AG10803 (cell line): Measurements from ENCODE around the gene LAPTM5.

Source experiments
- DNase-seq: peaks from one replicate; pipeline ENCODE4 v3.0.0; 2010; ENCODE audit warnings: low read depth
- H3K4me3 ChIP-seq: 2 replicates; pipeline ENCODE4 v1.5.1; 2011; ENCODE audit warnings: mild to moderate bottlenecking, low read length, control low read depth
- TF ChIP-seq, protein P1 (sequence below): conservative IDR thresholded peaks from 2 replicates; pipeline ENCODE4 v1.5.1; 2011; ENCODE audit warnings: mild to moderate bottlenecking, low read length, control low read depth, inconsistent platforms

The LAPTM5 gene

GRCh38 chr1:30776097-30777059 is 18.8 kb upstream of the LAPTM5 start:
- TF ChIP-seq, protein P1, sequence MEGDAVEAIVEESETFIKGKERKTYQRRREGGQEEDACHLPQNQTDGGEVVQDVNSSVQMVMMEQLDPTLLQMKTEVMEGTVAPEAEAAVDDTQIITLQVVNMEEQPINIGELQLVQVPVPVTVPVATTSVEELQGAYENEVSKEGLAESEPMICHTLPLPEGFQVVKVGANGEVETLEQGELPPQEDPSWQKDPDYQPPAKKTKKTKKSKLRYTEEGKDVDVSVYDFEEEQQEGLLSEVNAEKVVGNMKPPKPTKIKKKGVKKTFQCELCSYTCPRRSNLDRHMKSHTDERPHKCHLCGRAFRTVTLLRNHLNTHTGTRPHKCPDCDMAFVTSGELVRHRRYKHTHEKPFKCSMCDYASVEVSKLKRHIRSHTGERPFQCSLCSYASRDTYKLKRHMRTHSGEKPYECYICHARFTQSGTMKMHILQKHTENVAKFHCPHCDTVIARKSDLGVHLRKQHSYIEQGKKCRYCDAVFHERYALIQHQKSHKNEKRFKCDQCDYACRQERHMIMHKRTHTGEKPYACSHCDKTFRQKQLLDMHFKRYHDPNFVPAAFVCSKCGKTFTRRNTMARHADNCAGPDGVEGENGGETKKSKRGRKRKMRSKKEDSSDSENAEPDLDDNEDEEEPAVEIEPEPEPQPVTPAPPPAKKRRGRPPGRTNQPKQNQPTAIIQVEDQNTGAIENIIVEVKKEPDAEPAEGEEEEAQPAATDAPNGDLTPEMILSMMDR: no peak
- no peak for DNase-seq
- no peak overlapping the region for H3K4me3 ChIP-seq

DNA sequence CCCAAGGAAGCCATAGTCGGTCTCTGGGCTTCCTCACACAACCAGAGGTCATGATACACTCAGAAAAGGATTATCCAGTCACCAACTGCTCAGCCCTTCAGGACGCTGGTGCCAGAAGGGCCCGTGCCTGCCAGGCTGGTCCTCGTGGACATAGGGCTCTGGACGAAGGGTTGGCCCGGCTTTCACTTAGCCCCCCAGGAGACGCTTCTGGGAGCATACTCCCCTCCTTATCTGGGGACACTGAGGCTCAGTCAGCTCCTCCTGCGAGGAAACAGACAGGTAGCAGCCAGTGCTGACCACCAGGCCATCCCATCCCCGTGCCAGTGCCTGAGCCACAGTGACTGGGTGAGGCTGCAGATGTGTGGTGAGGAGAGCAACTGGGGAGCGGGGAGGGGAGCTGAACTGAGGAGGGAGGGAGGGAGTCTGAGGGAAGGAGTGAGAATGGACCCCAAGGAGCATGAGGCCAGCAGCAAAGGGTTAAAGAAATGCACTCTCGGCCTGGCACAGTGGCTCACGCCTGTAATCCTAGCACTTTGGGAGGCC is 17.9 kb upstream of the LAPTM5 start:
- no peak for DNase-seq
- no peak overlapping the region for H3K4me3 ChIP-seq
- TF ChIP-seq, protein P1: no peak

DNA sequence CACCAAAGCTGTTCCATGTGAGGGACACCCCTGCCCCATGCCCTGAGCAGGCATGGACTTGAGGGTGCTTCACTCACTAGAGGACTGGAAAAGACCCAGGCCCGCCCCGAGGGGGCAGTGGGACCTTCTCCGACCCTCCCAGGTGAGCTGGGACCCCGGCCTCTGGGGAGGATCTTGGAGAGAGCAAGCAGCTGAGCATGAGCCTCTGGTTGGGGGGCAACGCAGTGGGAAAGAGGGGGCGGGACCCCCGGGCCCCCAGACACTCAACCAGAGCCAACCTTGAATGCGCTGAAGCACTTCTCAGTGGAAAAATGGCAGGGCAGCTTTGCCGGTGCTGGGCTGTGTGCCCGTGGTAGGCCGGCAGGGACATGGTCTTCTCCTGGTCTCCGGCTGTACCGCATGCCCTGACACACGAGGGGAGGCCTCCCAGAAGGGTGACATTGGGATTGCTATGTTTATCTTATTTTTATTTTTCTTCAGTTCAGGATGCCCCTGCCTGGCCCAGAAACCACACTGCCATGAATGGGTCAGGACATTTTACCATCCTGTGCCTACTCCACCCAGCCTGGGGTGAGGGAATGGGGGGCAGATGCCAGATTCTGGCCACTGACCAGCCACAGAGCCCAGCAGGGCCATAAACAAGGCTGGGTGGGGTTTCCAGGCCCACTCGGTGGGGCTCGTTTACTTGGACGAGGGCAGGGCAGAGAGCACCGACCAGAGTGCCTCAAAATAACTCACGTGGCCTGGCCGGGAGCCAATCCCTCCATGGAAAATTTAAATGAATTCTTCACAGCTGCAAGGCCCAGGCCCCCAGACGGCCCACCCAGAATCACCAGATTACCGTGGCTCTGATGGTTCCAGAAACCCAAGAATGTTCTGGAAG is 17.2 kb upstream of the LAPTM5 start:
- TF ChIP-seq, protein P1: no peak
- no peak overlapping the region for H3K4me3 ChIP-seq
- DNase-seq: no peak

DNA sequence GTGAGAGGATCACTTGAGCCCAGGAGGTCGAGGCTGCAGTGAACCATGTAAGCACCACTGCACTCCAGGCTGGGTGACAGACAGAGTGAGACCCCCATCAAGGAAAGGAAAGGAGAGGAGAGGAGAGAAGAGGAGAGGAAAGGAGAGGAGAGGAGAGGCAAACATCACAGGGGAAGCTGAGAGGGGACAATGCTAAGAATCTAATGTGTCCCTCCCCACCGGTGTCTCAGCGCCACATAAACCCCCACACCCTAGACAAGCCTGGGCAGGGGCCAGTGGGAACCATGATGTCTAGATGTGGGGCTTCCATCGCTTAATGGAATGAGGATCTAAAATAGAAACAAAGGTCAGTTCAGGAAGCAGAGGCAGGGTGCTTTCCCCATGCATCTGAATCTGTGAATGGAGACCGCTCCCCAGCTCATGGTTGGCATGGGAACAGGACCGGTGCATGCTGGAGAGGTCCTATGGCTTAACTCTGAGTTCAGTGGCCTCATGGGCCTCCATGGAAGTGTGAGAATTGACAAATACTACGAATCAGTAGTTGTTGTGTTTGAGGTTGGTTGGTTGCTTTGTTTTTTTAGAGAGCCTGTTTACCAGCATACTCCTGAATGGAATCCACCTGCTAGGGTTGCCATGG is 16.3 kb upstream of the LAPTM5 start:
- TF ChIP-seq, protein P1: no peak
- no peak for DNase-seq
- H3K4me3 ChIP-seq: no peak overlapping the region

- H3K4me3 ChIP-seq: no peak overlapping the region
- TF ChIP-seq, protein P1: no peak
- DNase-seq: no peak
Measured at GRCh38 chr1:30771005-30771404, 13.4 kb upstream of the LAPTM5 start.

DNA sequence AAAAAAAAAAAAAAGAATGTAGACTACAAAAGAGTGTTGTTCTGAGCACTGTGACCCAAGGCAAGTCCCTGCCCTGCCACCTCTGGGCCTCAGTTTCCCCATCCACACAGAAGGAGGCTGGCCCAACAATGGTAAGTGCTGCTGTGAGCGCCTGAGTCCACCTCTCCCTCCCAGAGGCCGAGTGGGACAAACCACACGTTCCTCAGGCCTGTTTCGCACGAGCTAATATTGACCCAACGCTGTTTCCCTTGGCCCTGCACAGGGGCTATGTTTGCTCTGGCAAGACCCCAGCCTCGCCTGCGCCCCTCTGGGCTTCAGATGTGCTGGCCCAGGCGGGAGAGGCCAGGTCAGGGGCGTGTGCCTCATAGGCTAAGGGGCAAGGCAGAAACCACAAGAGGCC is 12.6 kb upstream of the LAPTM5 start:
- TF ChIP-seq, protein P1: no peak
- H3K4me3 ChIP-seq: no peak overlapping the region
- DNase-seq: no peak
